HL-60 (cell line): ENCODE data around the gene KATNAL2.

ENCODE experiments used
- DNase-seq, 2 experiments: peaks; one replicate each; pipeline ENCODE4 v3.0.0-alpha.2; 2010 to 2020; ENCODE audit warnings: low read depth in 1 of 2, low spot score in 1 of 2
- H3K27ac ChIP-seq: fragments of 250-450 bp; sonication (Bioruptor Pico); replicated peaks from 2 replicates; pipeline ENCODE4 v1.5.1; 2020; ENCODE audit warnings: mild to moderate bottlenecking, moderate library complexity
- H3K27me3 ChIP-seq: fragments of 250-450 bp; sonication (Bioruptor Pico); 2 replicates; pipeline ENCODE4 v1.5.1; 2021; ENCODE audit warnings: mild to moderate bottlenecking, moderate library complexity; ENCODE audit not compliant: insufficient read depth, poor library complexity, severe bottlenecking
- H3K4me3 ChIP-seq: replicated peaks from 2 replicates; pipeline ENCODE4 v1.5.1; 2011; ENCODE audit warnings: mild to moderate bottlenecking, control low read depth, low read length; ENCODE audit not compliant: insufficient read depth
- CTCF ChIP-seq: IDR thresholded peaks from one replicate; pipeline ENCODE4 v1.5.1; 2011; ENCODE audit warnings: low read length, control low read depth, inconsistent platforms; ENCODE audit not compliant: insufficient read depth
- GABPA ChIP-seq: IDR thresholded peaks from 2 replicates; pipeline ENCODE4 v1.6.1; 2012; ENCODE audit warnings: low read depth
- POLR2AphosphoS5 ChIP-seq: IDR thresholded peaks from 2 replicates; pipeline ENCODE4 v1.6.1; 2012; ENCODE audit warnings: low read depth
- SPI1 ChIP-seq: IDR thresholded peaks from 2 replicates; pipeline ENCODE4 v1.6.1; 2012; ENCODE audit warnings: low read depth, mild to moderate bottlenecking, borderline replicate concordance
- TF ChIP-seq, protein P1 (sequence below): IDR thresholded peaks from 2 replicates; pipeline ENCODE4 v1.6.1; 2012; ENCODE audit warnings: low read depth; ENCODE audit not compliant: insufficient replicate concordance

The KATNAL2 gene

GRCh38 chr18:47151439-47151838, 234.0 kb downstream of the KATNAL2 start:
- H3K4me3 ChIP-seq, result no peak overlapping the region
- TF ChIP-seq CTCF (no peak), POLR2AphosphoS5 (no peak), SPI1 (no peak), GABPA (no peak)
- TF ChIP-seq, protein P1, sequence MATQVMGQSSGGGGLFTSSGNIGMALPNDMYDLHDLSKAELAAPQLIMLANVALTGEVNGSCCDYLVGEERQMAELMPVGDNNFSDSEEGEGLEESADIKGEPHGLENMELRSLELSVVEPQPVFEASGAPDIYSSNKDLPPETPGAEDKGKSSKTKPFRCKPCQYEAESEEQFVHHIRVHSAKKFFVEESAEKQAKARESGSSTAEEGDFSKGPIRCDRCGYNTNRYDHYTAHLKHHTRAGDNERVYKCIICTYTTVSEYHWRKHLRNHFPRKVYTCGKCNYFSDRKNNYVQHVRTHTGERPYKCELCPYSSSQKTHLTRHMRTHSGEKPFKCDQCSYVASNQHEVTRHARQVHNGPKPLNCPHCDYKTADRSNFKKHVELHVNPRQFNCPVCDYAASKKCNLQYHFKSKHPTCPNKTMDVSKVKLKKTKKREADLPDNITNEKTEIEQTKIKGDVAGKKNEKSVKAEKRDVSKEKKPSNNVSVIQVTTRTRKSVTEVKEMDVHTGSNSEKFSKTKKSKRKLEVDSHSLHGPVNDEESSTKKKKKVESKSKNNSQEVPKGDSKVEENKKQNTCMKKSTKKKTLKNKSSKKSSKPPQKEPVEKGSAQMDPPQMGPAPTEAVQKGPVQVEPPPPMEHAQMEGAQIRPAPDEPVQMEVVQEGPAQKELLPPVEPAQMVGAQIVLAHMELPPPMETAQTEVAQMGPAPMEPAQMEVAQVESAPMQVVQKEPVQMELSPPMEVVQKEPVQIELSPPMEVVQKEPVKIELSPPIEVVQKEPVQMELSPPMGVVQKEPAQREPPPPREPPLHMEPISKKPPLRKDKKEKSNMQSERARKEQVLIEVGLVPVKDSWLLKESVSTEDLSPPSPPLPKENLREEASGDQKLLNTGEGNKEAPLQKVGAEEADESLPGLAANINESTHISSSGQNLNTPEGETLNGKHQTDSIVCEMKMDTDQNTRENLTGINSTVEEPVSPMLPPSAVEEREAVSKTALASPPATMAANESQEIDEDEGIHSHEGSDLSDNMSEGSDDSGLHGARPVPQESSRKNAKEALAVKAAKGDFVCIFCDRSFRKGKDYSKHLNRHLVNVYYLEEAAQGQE, result no peak

More at GRCh38 chr18:47151439-47151838, 234.0 kb downstream of the KATNAL2 start:
- no peak for DNase-seq
- Histone ChIP-seq H3K27ac (peak overlapping the region; percentile 87; the same call in 1 of the 2 replicates), H3K27me3 (no peaks in the 10 kb centered on the region)
